Esophagus squamous epithelium (tissue), 4 donors: ENCODE measurements around the gene ZNF442.

Source experiments
- CTCF ChIP-seq, 6 experiments: fragments of 450-650 bp in 4 of 6; fragments of 200-600 bp in 2 of 6; sonication (generic) in 2 of 6; IDR thresholded peaks; one replicate each; pipeline ENCODE4 v1.5.1; 2016 to 2019; ENCODE audit warnings: antibody characterized with exemption in 6 of 6, mild to moderate bottlenecking in 4 of 6, moderate library complexity in 4 of 6
- POLR2A ChIP-seq, 4 donors: fragments of 450-650 bp; IDR thresholded peaks; one replicate each; pipeline ENCODE4 v1.6.1; 2017; ENCODE audit warnings: antibody characterized with exemption in 4 of 4, mild to moderate bottlenecking in 4 of 4, moderate library complexity in 3 of 4

- no peak for TF ChIP-seq CTCF (IDR thresholded peaks at IDR 0.05)
- no peak for TF ChIP-seq POLR2A (IDR thresholded peaks at IDR 0.05)
Observed at GRCh38 chr19:12411893-12412292, 46.4 kb upstream of the ZNF442 start.
